GM19395 (cell line): ENCODE measurements around the gene FAM168B.

Source experiments
- ATAC-seq: cut with Tn5 transposase; IDR thresholded peaks from one replicate; pipeline ENCODE4 v1.9.1; 2021; ENCODE audit warnings: mild to moderate bottlenecking, moderate library complexity; ENCODE audit not compliant: unreplicated experiment

Gene FAM168B

DNA sequence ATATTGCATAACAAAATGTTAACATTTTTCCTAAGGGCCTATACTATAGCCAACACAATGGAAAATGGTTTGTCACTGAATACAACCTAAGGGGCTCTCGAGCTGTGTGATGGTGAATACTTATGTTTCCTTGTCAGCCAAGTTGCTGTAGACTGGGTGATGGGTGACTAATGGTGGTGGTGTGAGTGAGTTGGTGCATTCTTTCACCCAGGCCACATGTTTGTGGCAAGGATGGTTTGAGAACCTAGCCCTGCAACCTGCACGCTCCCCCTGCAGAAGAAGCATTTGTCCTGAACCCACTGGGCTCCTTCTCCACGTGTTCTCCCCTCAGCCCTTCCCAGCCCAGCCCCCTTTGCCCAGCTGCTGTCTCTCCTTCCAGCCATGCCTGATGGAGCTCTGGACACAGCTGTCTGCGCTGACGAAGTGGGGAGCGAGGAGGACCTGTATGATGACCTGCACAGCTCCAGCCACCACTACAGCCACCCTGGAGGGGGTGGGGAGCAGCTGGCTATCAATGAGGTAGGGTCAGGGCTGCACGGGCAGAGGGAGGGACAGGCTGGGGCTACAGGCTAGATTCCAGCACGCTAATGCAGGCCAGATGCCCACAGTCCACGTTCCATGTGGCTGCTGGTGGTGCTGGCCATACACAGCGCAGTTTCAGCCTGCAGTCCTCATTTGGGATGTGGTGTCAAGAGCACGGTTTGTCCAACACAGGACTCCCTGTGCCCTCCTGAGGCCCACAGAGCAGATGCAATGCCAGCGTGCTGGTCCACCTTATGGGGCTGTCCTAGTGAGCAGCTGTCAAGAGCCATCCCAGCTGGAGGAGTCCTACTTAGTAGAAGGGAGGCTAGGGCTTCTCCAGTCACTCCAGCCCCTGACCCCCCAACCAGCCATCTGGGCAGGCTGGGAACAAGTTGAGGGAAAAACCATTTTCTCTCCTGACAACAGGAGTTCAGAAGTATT lies 65.4 kb downstream of the FAM168B start:
- ATAC-seq = no peak

DNA sequence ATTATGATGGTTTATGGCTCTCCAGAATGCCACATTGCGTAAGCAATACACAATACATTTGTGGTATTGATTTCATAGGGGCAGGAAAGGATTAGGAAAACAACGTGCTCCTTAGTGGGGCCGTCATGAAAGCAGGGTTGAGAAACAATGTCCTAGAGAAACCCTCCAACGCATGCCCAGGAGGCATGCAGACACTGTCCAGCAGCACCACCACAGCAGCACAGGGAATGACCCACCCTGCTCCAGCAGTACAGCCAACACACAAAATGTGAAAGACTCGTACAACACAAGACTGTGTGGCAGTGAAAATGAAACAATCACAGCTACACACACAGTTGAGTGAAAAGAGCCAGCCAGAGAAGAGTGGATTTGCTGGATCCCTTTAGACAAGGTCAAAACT lies 66.3 kb downstream of the FAM168B start:
- no peak for ATAC-seq

DNA sequence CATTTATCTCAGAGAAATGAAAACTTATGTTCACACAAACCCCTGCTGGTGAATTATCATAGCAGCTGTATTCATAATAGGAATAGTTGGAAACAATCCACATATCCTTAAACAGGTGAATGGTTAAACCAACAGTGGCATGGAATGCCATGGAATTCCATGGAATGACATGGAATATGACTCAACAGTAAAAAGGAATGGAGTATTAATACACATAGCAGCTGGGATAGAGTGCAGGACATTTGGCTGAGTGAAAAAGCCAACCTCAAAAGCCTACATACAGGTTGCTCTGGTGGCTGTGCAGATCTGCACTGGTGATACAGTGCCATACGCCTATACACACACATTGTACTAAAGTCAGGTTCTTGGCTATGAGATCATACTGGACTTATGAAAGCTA lies 69.5 kb downstream of the FAM168B start:
- ATAC-seq = no peak

DNA sequence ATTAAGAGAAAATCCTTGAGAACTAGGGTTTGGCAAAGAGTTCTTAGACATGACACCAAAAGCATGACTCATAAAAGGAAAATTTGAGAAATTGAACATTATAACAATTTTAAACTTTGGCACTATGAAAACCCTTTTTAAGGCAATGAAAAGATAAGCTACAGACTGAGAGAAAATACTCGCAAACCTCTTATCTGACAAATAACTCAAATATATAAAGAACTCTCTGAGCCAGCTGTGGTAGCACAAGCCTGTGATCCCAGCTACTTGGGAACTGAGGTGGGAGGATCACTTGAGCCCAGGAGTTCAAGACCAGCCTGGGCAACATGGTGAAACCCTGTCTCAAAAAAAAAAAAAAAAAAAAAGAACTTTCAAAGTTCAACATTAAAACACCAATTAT lies 70.5 kb downstream of the FAM168B start:
- ATAC-seq = no peak

DNA sequence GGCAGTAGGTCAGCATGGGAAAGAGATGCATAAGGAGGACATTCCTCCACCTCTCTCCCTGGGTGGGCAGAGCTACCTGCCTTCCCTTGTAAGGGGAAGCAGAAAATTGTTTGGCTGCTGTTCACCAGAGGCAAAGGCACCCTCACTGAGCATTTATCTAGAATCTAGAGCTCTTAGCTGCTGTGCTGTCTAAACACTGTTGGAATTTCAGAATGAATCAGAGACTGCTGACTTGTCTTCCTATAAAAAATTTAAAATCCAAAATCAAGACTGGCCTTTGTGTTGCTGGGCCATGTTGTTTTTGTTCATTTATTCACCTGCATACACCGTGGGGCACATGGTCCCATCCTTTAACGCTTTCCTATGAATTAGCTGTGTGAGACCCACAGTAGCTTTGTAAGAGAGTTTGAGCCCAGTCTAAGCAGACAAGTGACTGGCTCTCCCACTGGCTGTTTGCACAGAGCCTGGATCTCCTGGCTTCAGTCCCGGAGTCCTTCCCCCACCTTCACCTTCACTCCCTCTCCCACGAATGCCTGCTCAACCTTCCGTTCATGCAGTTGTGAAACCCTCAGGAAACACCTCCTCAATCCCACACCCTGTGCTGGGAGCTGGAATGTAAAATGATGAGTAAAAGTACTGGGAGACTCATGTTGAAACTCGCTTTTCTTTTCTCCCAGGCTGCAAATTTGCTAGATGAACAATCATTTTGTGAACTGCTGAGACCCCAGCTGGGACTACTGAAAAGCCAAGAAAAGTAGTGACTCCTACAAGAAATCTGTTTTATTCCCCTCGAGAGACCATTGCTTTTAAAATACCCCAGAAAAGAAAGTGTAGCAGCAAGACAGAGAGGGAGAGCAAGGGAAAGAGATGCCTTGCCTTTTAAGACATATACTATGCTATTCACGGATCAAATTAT lies 76.2 kb downstream of the FAM168B start:
- no peak for ATAC-seq

DNA sequence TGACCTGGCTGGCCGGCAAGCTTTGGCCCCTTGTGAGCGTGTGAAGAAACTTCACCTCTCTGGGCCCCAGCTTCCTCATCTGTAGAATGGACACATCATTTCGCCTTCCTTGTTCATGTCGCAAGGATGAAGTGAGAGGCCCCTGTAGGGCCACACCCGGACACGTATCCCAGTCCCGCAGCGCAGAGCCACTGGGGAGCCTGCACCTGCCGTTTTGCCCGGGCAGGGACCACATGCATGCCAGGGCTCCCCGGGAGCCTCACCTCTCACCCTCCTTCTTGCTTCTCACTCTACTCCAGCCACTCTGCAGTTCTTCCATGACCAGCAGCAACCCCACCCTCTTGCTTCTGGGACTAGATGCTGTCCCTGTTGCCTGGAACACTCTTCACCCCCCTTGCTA lies 77.5 kb downstream of the FAM168B start:
- ATAC-seq = no peak

DNA sequence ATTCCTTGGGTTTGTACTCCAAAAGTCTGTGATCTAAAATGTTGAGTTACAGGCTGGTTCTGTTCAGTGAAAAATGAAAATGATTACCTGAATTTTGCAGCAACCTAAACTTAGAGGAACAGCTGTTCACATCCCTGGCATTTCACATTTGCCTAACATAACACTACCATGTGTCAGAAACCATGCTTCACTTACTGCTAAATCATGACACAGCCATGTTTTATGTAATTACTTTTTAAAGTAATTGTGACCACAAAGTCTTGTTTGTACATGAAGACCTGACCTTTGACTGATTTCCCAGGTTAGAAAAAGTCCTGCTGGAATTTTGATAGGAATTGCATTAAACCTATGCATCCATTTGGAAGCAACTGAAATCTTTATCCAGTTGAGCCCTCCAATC lies 79.1 kb downstream of the FAM168B start:
- no peak for ATAC-seq

DNA sequence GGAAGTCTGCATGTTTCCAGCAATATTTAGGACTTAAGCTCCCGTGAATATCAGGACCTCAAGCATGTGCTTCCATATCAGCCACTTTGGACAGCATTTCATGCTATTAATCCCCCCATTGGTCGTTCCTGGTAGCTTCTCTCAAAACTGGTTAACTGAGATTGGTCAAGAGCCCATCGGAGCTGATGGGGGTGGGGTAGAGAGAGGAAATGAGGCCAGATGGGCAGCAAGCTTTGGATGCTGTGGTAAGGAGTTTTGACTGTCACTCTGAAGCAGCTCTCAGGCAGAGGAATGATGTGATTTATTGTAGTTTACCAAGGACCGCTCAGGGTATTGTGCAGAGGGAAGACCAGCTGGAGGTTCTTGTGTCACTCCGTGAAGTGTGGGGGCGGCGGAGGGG lies 81.8 kb downstream of the FAM168B start:
- no peak for ATAC-seq

DNA sequence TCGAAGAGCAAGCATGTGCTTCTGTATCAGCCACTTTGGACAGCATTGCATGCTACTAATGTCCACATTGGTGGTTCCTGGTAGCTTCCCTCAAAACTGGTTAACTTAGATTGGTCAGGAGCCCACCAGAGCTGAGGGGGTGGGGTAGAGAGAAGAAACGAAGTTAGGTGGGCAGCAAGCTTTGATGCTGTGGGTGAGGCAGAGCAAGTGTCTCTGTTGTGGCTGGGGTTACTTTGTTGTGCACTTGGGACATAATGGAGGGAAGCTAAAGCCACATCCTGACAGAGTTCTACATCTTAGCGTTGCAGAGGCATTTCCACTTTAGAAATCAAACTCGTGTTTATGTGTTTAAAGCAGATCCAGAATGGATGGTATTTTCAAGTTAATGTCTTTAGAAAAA lies 82.7 kb downstream of the FAM168B start:
- ATAC-seq = no peak

DNA sequence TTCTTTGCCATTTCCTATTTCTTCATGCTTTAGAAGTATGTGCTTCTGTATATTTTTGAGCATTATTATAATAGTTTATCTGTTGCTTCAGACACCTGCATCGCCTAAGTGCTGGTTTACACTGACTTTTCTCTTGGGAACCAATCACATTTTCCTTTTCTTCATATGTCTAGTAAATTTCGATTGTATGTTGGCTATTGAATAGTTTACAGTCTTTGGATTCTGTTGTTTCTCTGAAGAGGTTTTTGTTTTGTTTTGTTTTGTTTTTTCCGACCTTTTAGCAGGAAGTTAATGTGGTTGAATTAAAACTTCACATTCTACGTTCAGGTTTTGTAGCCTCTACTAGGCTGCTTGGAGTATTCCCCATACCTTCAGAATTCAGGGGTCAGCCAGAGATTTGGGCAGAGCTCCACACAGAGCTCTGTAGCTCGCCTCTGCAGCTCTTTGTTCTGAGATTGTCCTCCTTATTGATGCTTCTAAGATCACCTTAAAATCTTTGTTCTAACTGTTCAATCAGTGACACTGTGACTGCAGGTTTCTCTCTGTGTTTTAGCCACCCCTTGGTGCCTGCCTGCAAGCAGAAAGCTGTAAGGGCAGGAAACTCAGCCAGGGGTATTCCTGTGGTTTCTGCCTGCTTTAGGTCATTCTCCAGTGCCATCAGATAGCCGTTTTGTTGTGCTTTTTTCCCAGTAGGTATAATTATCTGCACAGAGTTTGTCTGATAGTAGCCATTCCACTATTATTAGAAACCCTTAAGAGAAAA lies 83.4 kb downstream of the FAM168B start:
- ATAC-seq = no peak

DNA sequence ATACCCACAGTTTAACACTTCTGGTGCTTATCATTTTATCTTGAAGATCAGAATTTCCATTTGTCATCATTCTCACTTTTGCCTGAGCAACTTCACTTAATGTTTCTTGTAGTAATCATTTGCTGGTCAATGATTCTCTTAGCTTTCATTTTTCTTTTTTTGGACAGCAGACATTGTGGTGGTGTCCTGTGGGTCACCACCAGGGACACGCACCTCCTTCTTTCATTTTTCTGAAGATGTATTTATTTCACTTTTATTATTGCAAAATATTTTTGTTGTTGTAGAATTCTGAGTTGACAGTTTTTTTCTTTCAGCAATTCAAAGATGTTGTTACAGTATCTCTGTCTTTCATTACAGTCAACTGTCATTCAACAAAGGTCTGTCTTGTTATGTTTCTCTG lies 84.3 kb downstream of the FAM168B start:
- ATAC-seq = no peak

DNA sequence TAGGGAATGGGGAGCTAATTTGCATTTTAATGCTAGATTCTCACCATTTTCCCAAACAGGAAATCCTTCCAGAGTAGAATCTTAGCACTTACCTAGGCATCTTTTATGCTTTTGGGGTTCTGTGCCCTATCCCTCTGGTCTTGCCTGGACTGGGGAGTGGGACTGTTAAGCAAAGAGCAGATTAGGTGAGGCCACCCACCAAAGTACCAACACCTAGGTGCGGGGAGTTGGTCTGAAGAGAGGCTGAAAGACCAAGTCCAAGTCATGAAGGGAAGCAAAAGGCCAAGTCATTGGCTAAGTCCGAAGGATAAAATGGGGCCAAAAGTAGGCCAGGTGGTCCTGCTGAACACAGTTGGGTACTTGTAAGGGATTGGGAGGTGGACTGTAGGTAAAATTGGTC lies 86.7 kb downstream of the FAM168B start:
- no peak for ATAC-seq

DNA sequence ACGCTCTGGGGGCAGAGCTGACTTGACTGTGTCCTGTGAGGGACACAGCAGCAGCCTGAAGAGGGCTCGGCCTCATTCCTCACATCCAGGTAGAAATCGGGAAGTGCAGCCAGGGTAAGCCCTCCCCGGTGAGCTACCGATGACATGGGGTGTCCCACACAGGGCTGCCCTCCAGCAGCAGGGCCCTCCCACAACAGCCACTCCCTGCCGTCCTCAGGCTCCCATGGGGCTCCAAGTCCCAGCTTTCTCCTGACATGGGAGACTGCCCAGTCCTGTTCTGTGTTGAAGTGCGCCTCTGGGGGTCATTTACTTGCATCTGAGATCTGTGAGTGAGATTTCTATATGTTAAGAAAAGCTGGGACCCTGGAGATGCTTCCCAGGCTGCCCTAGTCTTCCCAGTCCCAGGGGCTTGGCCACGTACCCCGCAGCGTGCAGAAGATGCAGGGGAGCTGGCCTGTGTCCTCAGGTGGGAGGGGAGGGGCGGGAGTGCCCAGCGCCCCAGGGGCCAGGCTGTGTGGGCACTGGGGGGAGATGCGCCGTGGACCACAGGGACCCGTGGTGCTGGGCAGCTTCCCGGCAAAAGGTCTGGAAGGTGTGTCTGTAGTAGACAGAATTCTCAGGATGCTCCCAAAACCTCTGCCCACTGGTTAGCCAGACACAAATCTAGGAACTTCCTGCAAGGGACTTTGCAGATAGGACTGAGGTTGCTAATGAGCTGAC lies 87.9 kb downstream of the FAM168B start:
- no peak for ATAC-seq

DNA sequence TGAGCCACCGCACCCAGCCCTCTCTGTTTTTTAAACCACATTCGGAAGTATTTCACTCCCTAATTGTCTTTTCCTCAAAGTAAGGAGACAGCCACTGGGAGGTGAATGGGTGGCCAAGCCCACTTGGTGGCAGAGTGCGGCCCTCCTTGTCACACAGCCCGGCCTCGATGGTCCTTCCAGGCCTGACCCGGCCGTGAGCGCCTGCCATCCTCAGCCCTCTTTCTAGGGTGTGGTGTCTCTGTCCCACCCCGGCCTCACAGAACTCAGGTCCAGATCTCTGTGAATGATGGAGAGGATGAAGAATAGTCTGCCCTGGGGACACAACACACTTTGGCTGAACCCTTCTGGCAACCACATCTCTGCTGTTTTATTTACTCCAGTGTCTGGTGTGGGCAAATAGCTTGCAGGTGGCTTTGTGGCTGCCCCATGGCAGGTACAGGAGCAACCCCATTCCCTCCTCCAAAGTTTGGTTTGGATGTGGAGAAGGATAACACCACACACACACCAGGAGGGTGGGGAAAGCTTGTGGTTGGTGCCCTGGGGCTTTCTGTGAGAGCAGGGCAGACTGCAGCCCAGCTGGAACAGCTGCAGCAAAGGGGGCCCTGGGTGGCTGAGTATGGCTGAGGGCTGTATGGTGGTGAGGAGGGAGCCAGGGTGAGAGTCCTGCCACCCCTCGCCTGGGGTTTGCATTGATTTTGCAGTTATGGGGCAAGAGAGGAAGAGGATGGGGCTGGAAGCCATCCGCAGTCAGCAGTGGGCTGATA lies 88.6 kb downstream of the FAM168B start:
- ATAC-seq = no peak

DNA sequence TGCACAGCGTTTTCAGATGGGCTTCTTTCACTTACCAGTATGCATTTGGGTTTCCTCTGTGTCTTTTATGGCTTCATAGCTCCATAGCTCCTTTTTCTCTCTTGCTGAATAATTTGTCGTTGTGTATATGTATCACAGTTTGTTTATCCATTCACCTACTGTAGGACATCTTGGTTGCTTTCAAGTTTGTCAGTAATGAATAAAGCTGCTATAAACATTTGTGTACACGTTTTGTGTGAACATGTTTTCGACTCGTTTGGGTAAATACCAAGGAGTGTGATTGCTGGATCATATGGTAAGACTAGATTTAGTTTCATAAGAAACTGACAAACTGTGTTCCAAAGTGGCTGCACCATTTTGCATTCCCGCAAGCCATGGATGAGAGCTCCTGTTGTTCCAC lies 94.7 kb downstream of the FAM168B start:
- ATAC-seq = no peak
